ENCODE measurements around the gene C11orf58.

- TF ChIP-seq CTCF (IDR thresholded peaks at IDR 0.05; ENCODE audit: low read depth, low read length, poor library complexity, severe bottlenecking): no peak
- no peak for TF ChIP-seq EZH2phosphoT487 (IDR thresholded peaks at IDR 0.05; ENCODE audit: borderline replicate concordance, low read length)
Observed at GRCh38 chr11:16794047-16794818, 55.8 kb downstream of the C11orf58 start.

All from DOHH2 (cell line).